Astrocyte (in vitro differentiated cells and primary cell): Measurements from ENCODE around the gene HNRNPU. TPM values are rescaled to one million over a fixed set of nuclear protein-coding genes. Genes with fewer than 3 reads are reported as not detected.

Experiments
- DNase-seq: peaks from one replicate; pipeline ENCODE4 v3.0.0-alpha.2; 2010; ENCODE audit warnings: low read depth
- FAIRE-seq: peaks from 2 replicates; lab custom pipeline; 2011; peaks lifted over from hg19 to GRCh38; lab: Jason Lieb, UNC
- H2AFZ ChIP-seq: 2 replicates; pipeline ENCODE4 v1.6.0; 2012; ENCODE audit warnings: low read depth, low read length, inconsistent platforms
- H3K27ac ChIP-seq: 2 replicates; pipeline ENCODE4 v1.5.1; 2011; ENCODE audit warnings: low read depth, low read length, inconsistent platforms
- H3K27me3 ChIP-seq: 2 replicates; pipeline ENCODE4 v1.6.0; 2011; ENCODE audit warnings: low read length, inconsistent platforms; ENCODE audit not compliant: insufficient read depth
- H3K36me3 ChIP-seq: 2 replicates; pipeline ENCODE4 v1.5.1; 2011; ENCODE audit warnings: low read length, inconsistent platforms; ENCODE audit not compliant: insufficient read depth
- H3K4me1 ChIP-seq: 2 replicates; pipeline ENCODE4 v1.5.1; 2011; ENCODE audit warnings: low read length, inconsistent platforms; ENCODE audit not compliant: insufficient read depth
- H3K4me2 ChIP-seq: 2 replicates; pipeline ENCODE4 v1.6.0; 2012; ENCODE audit warnings: low read length, inconsistent platforms
- H3K4me3 ChIP-seq: 2 replicates; pipeline ENCODE4 v1.5.1; 2011; ENCODE audit warnings: low read depth, mild to moderate bottlenecking, low read length, inconsistent platforms; ENCODE audit not compliant: insufficient read depth
- H3K79me2 ChIP-seq: 2 replicates; pipeline ENCODE4 v1.6.0; 2012; ENCODE audit warnings: mild to moderate bottlenecking, low read length, inconsistent platforms; ENCODE audit not compliant: insufficient read depth
- H3K9ac ChIP-seq: 2 replicates; pipeline ENCODE4 v1.6.0; 2012; ENCODE audit warnings: mild to moderate bottlenecking, low read length, inconsistent platforms
- H3K9me3 ChIP-seq: 2 replicates; pipeline ENCODE4 v1.5.1; 2012; ENCODE audit warnings: low read depth, mild to moderate bottlenecking, low read length, inconsistent platforms; ENCODE audit not compliant: insufficient read depth
- H4K20me1 ChIP-seq: 2 replicates; pipeline ENCODE4 v1.6.0; 2012; ENCODE audit warnings: low read length, inconsistent platforms; ENCODE audit not compliant: insufficient read depth
- H3K27ac Mint-ChIP-seq: one replicate; pipeline ENCODE4 v1.8.0; 2021; ENCODE audit warnings: mild to moderate bottlenecking, mixed read lengths; ENCODE audit not compliant: unreplicated experiment
- H3K27me3 Mint-ChIP-seq: one replicate; pipeline ENCODE4 v1.8.0; 2021; ENCODE audit warnings: low read depth, mixed read lengths; ENCODE audit not compliant: unreplicated experiment
- H3K36me3 Mint-ChIP-seq: one replicate; pipeline ENCODE4 v1.8.0; 2021; ENCODE audit warnings: low read depth, mixed read lengths; ENCODE audit not compliant: unreplicated experiment
- H3K4me1 Mint-ChIP-seq: one replicate; pipeline ENCODE4 v1.8.0; 2021; ENCODE audit warnings: low read depth, mixed read lengths; ENCODE audit not compliant: unreplicated experiment
- H3K4me3 Mint-ChIP-seq: one replicate; pipeline ENCODE4 v1.8.0; 2021; ENCODE audit warnings: mild to moderate bottlenecking, moderate library complexity, mixed read lengths; ENCODE audit not compliant: unreplicated experiment
- H3K9me3 Mint-ChIP-seq: one replicate; pipeline ENCODE4 v1.8.0; 2021; ENCODE audit warnings: mild to moderate bottlenecking, mixed read lengths; ENCODE audit not compliant: unreplicated experiment
- CTCF ChIP-seq: IDR thresholded peaks from 2 replicates; pipeline ENCODE4 v1.5.1; 2011; ENCODE audit warnings: low read depth, mild to moderate bottlenecking, inconsistent platforms, low read length, moderate library complexity; ENCODE audit not compliant: insufficient read depth
- EZH2 ChIP-seq: IDR thresholded peaks from 2 replicates; pipeline ENCODE4 v1.6.1; 2012; ENCODE audit warnings: mild to moderate bottlenecking, low read length, inconsistent platforms; ENCODE audit not compliant: insufficient read depth
- total RNA-seq: library from RNA; stranded (reverse); gene quantifications from 2 replicates; pipeline ENCODE4 v1.2.1, GENCODE V29; 2021

HNRNPU gene
- total RNA-seq, 1 donor from 2014 or later, result 289 TPM

GRCh38 chr1:244857761-244858160, 6.6 kb downstream of the HNRNPU start:
- FAIRE-seq, result no peak
- peaks cover 9% of the 10 kb centered on the region for H3K4me1 ChIP-seq
- peaks cover 81% of the 10 kb centered on the region for H3K36me3 ChIP-seq
- H3K27ac ChIP-seq, result no peak overlapping the region
- Mint-ChIP-seq H3K4me3 (no peak overlapping the region), H3K36me3 (peaks cover 24% of the 10 kb centered on the region), H3K27me3 (no peaks in the 10 kb centered on the region), H3K9me3 (no peaks in the 10 kb centered on the region), H3K27ac (no peak overlapping the region), H3K4me1 (peaks cover 13% of the 10 kb centered on the region)
- H2AFZ ChIP-seq, result no peak overlapping the region
- H3K27me3 ChIP-seq, result no peaks in the 10 kb centered on the region
- H3K4me3 ChIP-seq, result no peak overlapping the region
- H3K4me2 ChIP-seq, result no peak overlapping the region
- H3K9me3 ChIP-seq, result no peaks in the 10 kb centered on the region
- no peak for TF ChIP-seq EZH2
- TF ChIP-seq CTCF, result no peak
- H3K9ac ChIP-seq, result no peak overlapping the region
- H3K79me2 ChIP-seq, result peaks cover 98% of the 10 kb centered on the region
- H4K20me1 ChIP-seq, result peaks cover 91% of the 10 kb centered on the region
- DNase-seq, result no peak

- H3K27me3 ChIP-seq, result no peaks in the 10 kb centered on the region
- H3K36me3 ChIP-seq, result peaks cover 84% of the 10 kb centered on the region
- H3K9ac ChIP-seq, result no peak overlapping the region
- no peak for TF ChIP-seq CTCF
- no peak for TF ChIP-seq EZH2
- no peaks in the 10 kb centered on the region for H3K9me3 ChIP-seq
- Mint-ChIP-seq H3K27me3 (no peaks in the 10 kb centered on the region), H3K4me3 (peak overlapping the region; percentile 50), H3K36me3 (peaks cover 26% of the 10 kb centered on the region), H3K9me3 (no peaks in the 10 kb centered on the region), H3K27ac (peak overlapping the region; percentile 66), H3K4me1 (peaks cover 3% of the 10 kb centered on the region)
- peaks cover 95% of the 10 kb centered on the region for H3K79me2 ChIP-seq
- H3K4me2 ChIP-seq, result no peak overlapping the region
- H2AFZ ChIP-seq, result no peak overlapping the region
- no peak overlapping the region for H3K27ac ChIP-seq
- FAIRE-seq, result no peak
- H3K4me3 ChIP-seq, result no peak overlapping the region
- no peaks in the 10 kb centered on the region for H3K4me1 ChIP-seq
- H4K20me1 ChIP-seq, result peaks cover 85% of the 10 kb centered on the region
- no peak for DNase-seq
These were observed 9.3 kb downstream of the HNRNPU start for GRCh38 chr1:244854865-244855578.

- Histone ChIP-seq H3K4me3 (no peak overlapping the region), H4K20me1 (peaks cover 80% of the 10 kb centered on the region), H3K27ac (no peak overlapping the region), H2AFZ (no peak overlapping the region), H3K79me2 (peaks cover 94% of the 10 kb centered on the region), H3K9me3 (no peaks in the 10 kb centered on the region), H3K36me3 (peaks cover 78% of the 10 kb centered on the region), H3K4me2 (no peak overlapping the region), H3K4me1 (no peaks in the 10 kb centered on the region), H3K9ac (no peak overlapping the region), H3K27me3 (no peaks in the 10 kb centered on the region)
- no peak for FAIRE-seq
- no peak for DNase-seq
- no peak for TF ChIP-seq EZH2
- TF ChIP-seq CTCF, result no peak
- H3K27me3 Mint-ChIP-seq, result no peaks in the 10 kb centered on the region
- H3K9me3 Mint-ChIP-seq, result no peaks in the 10 kb centered on the region
- no peak overlapping the region for H3K27ac Mint-ChIP-seq
- H3K4me3 Mint-ChIP-seq, result no peak overlapping the region
- H3K36me3 Mint-ChIP-seq, result peaks cover 26% of the 10 kb centered on the region
- H3K4me1 Mint-ChIP-seq, result peaks cover 3% of the 10 kb centered on the region
These were observed 10.2 kb downstream of the HNRNPU start for GRCh38 chr1:244854166-244854565.
